ENCODE measurements around the gene STIP1.

Gene STIP1

GRCh38 chr11:64253043-64253442 lies 67.1 kb downstream of the STIP1 start:
- DNase-seq, result no peak

- no peak for DNase-seq
Measured at GRCh38 chr11:64253481-64253880, 67.5 kb downstream of the STIP1 start.

Measured in activated CD8-positive, alpha-beta memory T cell treated with anti-CD3 and anti-CD28 coated beads, Interleukin-2, amount 50 U/mL, for 48 hours (primary cell).